Ovary (tissue), 9 donors: ENCODE measurements around the gene PERM1. TPM values are rescaled to one million over a fixed set of nuclear protein-coding genes. Genes with fewer than 3 reads are reported as not detected.
"Not testable (repeated sequence)": the region's sequence is repeated elsewhere in the genome, so short reads cannot be mapped to it uniquely, and the experiment has no call there.

Experiments
- DNase-seq, 5 donors: peaks; one replicate each; pipeline ENCODE4 v3.0.0-alpha.2; 2019 to 2020
- H3K27ac ChIP-seq, 2 donors: fragments of 200-600 bp; one replicate each; pipeline versions ENCODE4 v1.5.1 to v1.8.0; 2019 to 2022
- H3K27me3 ChIP-seq: fragments of 200-600 bp; one replicate; pipeline ENCODE4 v1.8.0; 2022
- H3K36me3 ChIP-seq: fragments of 200-600 bp; sonication (generic); one replicate; pipeline ENCODE4 v1.5.1; 2019
- H3K4me1 ChIP-seq: one replicate; pipeline ENCODE4 v1.8.1; 2013; ENCODE audit warnings: mild to moderate bottlenecking, moderate library complexity; ENCODE audit not compliant: insufficient read depth
- H3K4me3 ChIP-seq: fragments of 200-600 bp; sonication (generic); one replicate; pipeline ENCODE4 v1.5.1; 2017
- H3K9me3 ChIP-seq, 2 donors: fragments of 200-600 bp in 1 of 2; sonication (generic) in 1 of 2; one replicate each; pipeline versions ENCODE4 v1.5.1 to v1.8.1; 2013 to 2019; ENCODE audit warnings: mild to moderate bottlenecking in 1 of 2, moderate library complexity in 1 of 2
- CTCF ChIP-seq, 3 donors: fragments of 450-650 bp in 2 of 3; fragments of 200-600 bp in 1 of 3; IDR thresholded peaks; one replicate each; pipeline versions ENCODE4 v1.5.1 to v1.8.0; 2016 to 2022; ENCODE audit warnings: antibody characterized with exemption in 3 of 3, mild to moderate bottlenecking in 1 of 3
- EP300 ChIP-seq: sonication (generic); formaldehyde crosslinking; IDR thresholded peaks from one replicate; pipeline ENCODE4 v1.6.1; 2017; ENCODE audit warnings: antibody characterized with exemption
- POLR2A ChIP-seq: fragments of 450-650 bp; IDR thresholded peaks from one replicate; pipeline ENCODE4 v1.6.1; 2017; ENCODE audit warnings: antibody characterized with exemption, mild to moderate bottlenecking, moderate library complexity
- WGBS, 3 donors: extraction: QIAGEN DNeasy Blood & Tissue Kit in 1 of 3; methylation state at CpG; one replicate each; pipeline versions ENCODE4 v1.1.5 to v1.1.7; 2013 to 2017; 5-methylcytosine and 5-hydroxymethylcytosine counted together
- intact Hi-C, 4 donors: fragments of 100-400 bp; cut with DNase I; formaldehyde crosslinking; loops; one replicate each; pipeline versions ENCODE4 v1.11.0 to v1.15.1; 2022 to 2023
- polyA plus RNA-seq, 2 donors: library from polyadenylated mRNA; stranded (reverse); fragments of 200-250 nt in 1 of 2; fragments of 350-450 nt in 1 of 2; fragmentation: Illumina TruSeq in 1 of 2; extraction: RNeasy Lipid Tissue Mini Kit (QIAGEN cat#74804) in 1 of 2; gene quantifications; one replicate each; pipeline ENCODE4 v1.2.3, GENCODE V29; 2013 to 2014
- total RNA-seq, 7 donors: library from RNA; depleted of rRNA in 2 of 7; stranded (reverse); fragments of >200 nt in 2 of 7; fragmentation: NEBNext Ultra II Directional in 3 of 7; extraction: Animal tissue kit (Norgen Biotek cat#: 25700) in 3 of 7; gene quantifications; one replicate each; pipeline versions ENCODE4 v1.1.0 to v1.2.4, GENCODE V29; 2016 to 2023
- donor health status: DM: no; HTN: no; CAD: no; lungs with moderate emphysema.
- donor health status: DM: no; HTN: no; CAD: no.
- donor health status: Bipolar disorder and iron deficiency.
- donor health status: DM: yes; HTN: yes; CAD: no.
- donor health status: DM: no; HTN: no; CAD: no.
- donor health status: DM: yes; HTN: yes; CAD: no.

PERM1 gene
- total and polyA plus RNA-seq, 9 donors = 0.07 to 0.34 (median 0.28) TPM; not detected in 4

- Histone ChIP-seq H3K4me3 (no peak overlapping the region), H3K27ac (no peak overlapping the region), H3K9me3 (no peaks in the 10 kb centered on the region), H3K27me3 (no peaks in the 10 kb centered on the region), H3K4me1 (peaks cover 2% of the 10 kb centered on the region), H3K36me3 (no peaks in the 10 kb centered on the region)
- intact Hi-C loops = no loop called here
- peak in 2 of 5 donors; percentile 16 to 33 for DNase-seq
- no peak for TF ChIP-seq CTCF (IDR thresholded peaks at IDR 0.05)
- TF ChIP-seq POLR2A = no peak
- TF ChIP-seq EP300 = no peak
- WGBS, 3 donors = 84 to 89% (median 85%) methylated on average over 31 to 44 of the region's 44 CpGs
Measured at GRCh38 chr1:978069-978834, 3.6 kb downstream of the PERM1 start.

GRCh38 chr1:976791-977190 is 5.1 kb downstream of the PERM1 start:
- 55% methylated on average over 14 of the region's 39 CpGs; no CpG with 5 or more reads in 2 of the 3 donors for WGBS, 3 donors
- H3K9me3 ChIP-seq, H3K36me3 ChIP-seq, H3K27ac ChIP-seq, H3K27me3 ChIP-seq, H3K4me3 ChIP-seq, H3K4me1 ChIP-seq, intact Hi-C loops: not testable (repeated sequence)
- peak in 2 of 5 donors; percentile 32 to 46 for DNase-seq

GRCh38 chr1:975896-976683 is 5.8 kb downstream of the PERM1 start:
- Histone ChIP-seq H3K27ac (no peak overlapping the region), H3K36me3 (no peaks in the 10 kb centered on the region), H3K4me1 (peaks cover 2% of the 10 kb centered on the region), H3K9me3 (no peaks in the 10 kb centered on the region), H3K4me3 (peak overlapping the region; percentile 32), H3K27me3 (no peaks in the 10 kb centered on the region)
- no peak for TF ChIP-seq EP300
- TF ChIP-seq POLR2A = no peak
- peak in 1 of 3 donors; percentile 21 for TF ChIP-seq CTCF (IDR thresholded peaks at IDR 0.05)
- intact Hi-C loops = no loop called here
- DNase-seq = peak in 2 of 5 donors; percentile 24 to 71
- WGBS, 3 donors = 2 to 8% (median 4%) methylated on average over 30 to 40 of the region's 40 CpGs

- no peak for TF ChIP-seq CTCF (IDR thresholded peaks at IDR 0.05)
- TF ChIP-seq EP300 = no peak
- TF ChIP-seq POLR2A = no peak
- intact Hi-C loops = no loop called here
- no peak overlapping the region for H3K27ac ChIP-seq
- peaks cover 2% of the 10 kb centered on the region for H3K4me1 ChIP-seq
- H3K9me3 ChIP-seq = no peaks in the 10 kb centered on the region
- no peaks in the 10 kb centered on the region for H3K36me3 ChIP-seq
- H3K4me3 ChIP-seq = no peak overlapping the region
- peak in 2 of 5 donors; percentile 15 to 34 for DNase-seq
- H3K27me3 ChIP-seq = no peaks in the 10 kb centered on the region
- 48 to 61% (median 51%) methylated on average over 9 of the region's 9 CpGs for WGBS, 3 donors
Measured at GRCh38 chr1:975365-975764, 6.5 kb downstream of the PERM1 start.
